ENCODE measurements around the gene SLC6A13.

DNA sequence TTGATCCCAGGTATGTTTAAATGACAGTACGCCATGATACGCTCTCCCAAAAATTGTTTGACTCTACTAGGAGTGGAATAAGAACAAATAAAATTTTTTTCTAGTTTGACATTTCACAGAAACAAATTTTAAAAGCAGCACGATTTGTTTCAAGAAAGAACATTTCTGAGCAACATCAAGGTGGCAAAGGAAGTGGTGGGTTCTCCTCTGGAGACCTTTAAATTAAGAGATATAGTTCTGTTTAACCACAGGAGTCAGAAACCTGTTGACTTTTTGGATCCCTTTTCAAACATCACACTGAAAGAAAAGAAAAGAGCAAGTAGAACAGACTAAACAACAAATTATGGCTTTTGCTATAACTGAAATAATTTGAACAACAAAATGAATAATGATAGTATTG is 2.5 kb upstream of the SLC6A13 start:
- TF ChIP-seq, protein P1, sequence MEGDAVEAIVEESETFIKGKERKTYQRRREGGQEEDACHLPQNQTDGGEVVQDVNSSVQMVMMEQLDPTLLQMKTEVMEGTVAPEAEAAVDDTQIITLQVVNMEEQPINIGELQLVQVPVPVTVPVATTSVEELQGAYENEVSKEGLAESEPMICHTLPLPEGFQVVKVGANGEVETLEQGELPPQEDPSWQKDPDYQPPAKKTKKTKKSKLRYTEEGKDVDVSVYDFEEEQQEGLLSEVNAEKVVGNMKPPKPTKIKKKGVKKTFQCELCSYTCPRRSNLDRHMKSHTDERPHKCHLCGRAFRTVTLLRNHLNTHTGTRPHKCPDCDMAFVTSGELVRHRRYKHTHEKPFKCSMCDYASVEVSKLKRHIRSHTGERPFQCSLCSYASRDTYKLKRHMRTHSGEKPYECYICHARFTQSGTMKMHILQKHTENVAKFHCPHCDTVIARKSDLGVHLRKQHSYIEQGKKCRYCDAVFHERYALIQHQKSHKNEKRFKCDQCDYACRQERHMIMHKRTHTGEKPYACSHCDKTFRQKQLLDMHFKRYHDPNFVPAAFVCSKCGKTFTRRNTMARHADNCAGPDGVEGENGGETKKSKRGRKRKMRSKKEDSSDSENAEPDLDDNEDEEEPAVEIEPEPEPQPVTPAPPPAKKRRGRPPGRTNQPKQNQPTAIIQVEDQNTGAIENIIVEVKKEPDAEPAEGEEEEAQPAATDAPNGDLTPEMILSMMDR (IDR thresholded peaks at IDR 0.05; ENCODE audit: low read depth, low read length, missing input control) = no peak
- TF ChIP-seq, protein P2, sequence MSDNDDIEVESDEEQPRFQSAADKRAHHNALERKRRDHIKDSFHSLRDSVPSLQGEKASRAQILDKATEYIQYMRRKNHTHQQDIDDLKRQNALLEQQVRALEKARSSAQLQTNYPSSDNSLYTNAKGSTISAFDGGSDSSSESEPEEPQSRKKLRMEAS (IDR thresholded peaks at IDR 0.05) = no peak
- TF ChIP-seq SP1 (IDR thresholded peaks at IDR 0.05) (no peak), HNF4G (IDR thresholded peaks at IDR 0.05) (no peak), RAD21 (IDR thresholded peaks at IDR 0.05) (no peak), TAF1 (conservative IDR thresholded peaks at IDR 0.05) (no peak)
- TF ChIP-seq, protein P3, sequence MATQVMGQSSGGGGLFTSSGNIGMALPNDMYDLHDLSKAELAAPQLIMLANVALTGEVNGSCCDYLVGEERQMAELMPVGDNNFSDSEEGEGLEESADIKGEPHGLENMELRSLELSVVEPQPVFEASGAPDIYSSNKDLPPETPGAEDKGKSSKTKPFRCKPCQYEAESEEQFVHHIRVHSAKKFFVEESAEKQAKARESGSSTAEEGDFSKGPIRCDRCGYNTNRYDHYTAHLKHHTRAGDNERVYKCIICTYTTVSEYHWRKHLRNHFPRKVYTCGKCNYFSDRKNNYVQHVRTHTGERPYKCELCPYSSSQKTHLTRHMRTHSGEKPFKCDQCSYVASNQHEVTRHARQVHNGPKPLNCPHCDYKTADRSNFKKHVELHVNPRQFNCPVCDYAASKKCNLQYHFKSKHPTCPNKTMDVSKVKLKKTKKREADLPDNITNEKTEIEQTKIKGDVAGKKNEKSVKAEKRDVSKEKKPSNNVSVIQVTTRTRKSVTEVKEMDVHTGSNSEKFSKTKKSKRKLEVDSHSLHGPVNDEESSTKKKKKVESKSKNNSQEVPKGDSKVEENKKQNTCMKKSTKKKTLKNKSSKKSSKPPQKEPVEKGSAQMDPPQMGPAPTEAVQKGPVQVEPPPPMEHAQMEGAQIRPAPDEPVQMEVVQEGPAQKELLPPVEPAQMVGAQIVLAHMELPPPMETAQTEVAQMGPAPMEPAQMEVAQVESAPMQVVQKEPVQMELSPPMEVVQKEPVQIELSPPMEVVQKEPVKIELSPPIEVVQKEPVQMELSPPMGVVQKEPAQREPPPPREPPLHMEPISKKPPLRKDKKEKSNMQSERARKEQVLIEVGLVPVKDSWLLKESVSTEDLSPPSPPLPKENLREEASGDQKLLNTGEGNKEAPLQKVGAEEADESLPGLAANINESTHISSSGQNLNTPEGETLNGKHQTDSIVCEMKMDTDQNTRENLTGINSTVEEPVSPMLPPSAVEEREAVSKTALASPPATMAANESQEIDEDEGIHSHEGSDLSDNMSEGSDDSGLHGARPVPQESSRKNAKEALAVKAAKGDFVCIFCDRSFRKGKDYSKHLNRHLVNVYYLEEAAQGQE (IDR thresholded peaks at IDR 0.05) = no peak

Measured in liver (tissue), 3 donors.